Natural killer cell treated with Interleukin-12 subunit alpha and Interleukin-12 subunit beta and Interleukin-15 and Interleukin-18, amount 100 ng/mL, for 72 hours (primary cell): ENCODE data around the gene OR51Q1. TPM values are rescaled to one million over a fixed set of nuclear protein-coding genes. Genes with fewer than 3 reads are reported as not detected.

Experiments used
- ATAC-seq, 2 donors: fragments of 150-1000 bp; cut with Tn5 transposase in 1 of 2; sonication (Bioruptor Pico), chemical (Tn5 transposase) in 1 of 2; 2 replicates each; pipeline ENCODE4 v1.10.0; 2021
- DNase-seq: peaks from one replicate; pipeline ENCODE4 v3.0.0; 2022; ENCODE audit warnings: low spot score
- H3K27ac Mint-ChIP-seq, 2 donors: 1 replicate in 1 of 2; 2 replicates in 1 of 2; pipeline ENCODE4 v1.8.0; 2022; ENCODE audit warnings: mixed read lengths in 2 of 2, mild to moderate bottlenecking in 1 of 2, moderate library complexity in 1 of 2
- H3K27me3 Mint-ChIP-seq, 2 donors: 1 replicate in 1 of 2; 2 replicates in 1 of 2; pipeline ENCODE4 v1.8.0; 2022; ENCODE audit warnings: mixed read lengths in 2 of 2
- H3K36me3 Mint-ChIP-seq: one replicate; pipeline ENCODE4 v1.8.0; 2022; ENCODE audit warnings: mixed read lengths
- H3K4me1 Mint-ChIP-seq, 2 donors: 1 replicate in 1 of 2; 2 replicates in 1 of 2; pipeline ENCODE4 v1.8.0; 2022; ENCODE audit warnings: low read depth in 2 of 2, mixed read lengths in 2 of 2, mild to moderate bottlenecking in 1 of 2
- H3K4me3 Mint-ChIP-seq: one replicate; pipeline ENCODE4 v1.8.0; 2022; ENCODE audit warnings: mixed read lengths
- H3K9me3 Mint-ChIP-seq: 2 replicates; pipeline ENCODE4 v1.8.0; 2022; ENCODE audit warnings: mixed read lengths
- total RNA-seq, 2 donors: library from RNA; stranded (reverse); gene quantifications; one replicate each; pipeline ENCODE4 v1.2.3, GENCODE V29; 2022

The OR51Q1 gene
- total RNA-seq, 2 donors from 2014 or later, result not detected

- DNase-seq (no peak), ATAC-seq (peak; percentile 17 to 28)
- H3K4me1 Mint-ChIP-seq, result no peaks in the 10 kb centered on the region
- no peaks in the 10 kb centered on the region for H3K9me3 Mint-ChIP-seq
- peaks cover 0 to 4% of the 10 kb centered on the region in 2 donors for H3K27me3 Mint-ChIP-seq
- H3K36me3 Mint-ChIP-seq, result no peaks in the 10 kb centered on the region
- H3K27ac Mint-ChIP-seq, result no peak overlapping the region
- no peak overlapping the region for H3K4me3 Mint-ChIP-seq
Measured at GRCh38 chr11:5460983-5461621, 39.2 kb downstream of the OR51Q1 start.

GRCh38 chr11:5467527-5467926 is 45.6 kb downstream of the OR51Q1 start:
- Mint-ChIP-seq H3K4me3 (no peak overlapping the region), H3K9me3 (no peaks in the 10 kb centered on the region), H3K27me3 (peaks cover 16 to 32% of the 10 kb centered on the region in 2 donors), H3K36me3 (no peaks in the 10 kb centered on the region), H3K4me1 (peaks cover 0 to 4% of the 10 kb centered on the region in 2 donors), H3K27ac (no peak overlapping the region)
- no peak for ATAC-seq
- DNase-seq, result no peak

Other genes with a start within 250 kb of the OR51Q1 start
- gene OR51V1, start 221.4 kb upstream of the OR51Q1 start, total RNA-seq, result not detected
- not detected for gene HBB, start 195.0 kb upstream of the OR51Q1 start, total RNA-seq
- gene HBD, start 187.6 kb upstream of the OR51Q1 start, total RNA-seq, result not detected
- not detected for gene HBG1, start 172.3 kb upstream of the OR51Q1 start, total RNA-seq
- gene HBG2, start 167.3 kb upstream of the OR51Q1 start, total RNA-seq, result not detected
- not detected for gene HBE1, start 152.2 kb upstream of the OR51Q1 start, total RNA-seq
- gene OR51B4, start 120.2 kb upstream of the OR51Q1 start, total RNA-seq, result not detected
- not detected for gene OR51B2, start 97.8 kb upstream of the OR51Q1 start, total RNA-seq
- not detected for gene OR51B5, start 78.6 kb upstream of the OR51Q1 start, total RNA-seq
- not detected for gene OR51B6, start 70.6 kb upstream of the OR51Q1 start, total RNA-seq
- gene OR51M1, start 38.3 kb upstream of the OR51Q1 start, total RNA-seq, result not detected
- not detected for gene OR51I1, start 19.4 kb downstream of the OR51Q1 start, total RNA-seq
- not detected for gene OR51I2, start 27.2 kb downstream of the OR51Q1 start, total RNA-seq
- gene OR52D1, start 66.6 kb downstream of the OR51Q1 start, total RNA-seq, result not detected
- gene UBQLN3, start 87.8 kb downstream of the OR51Q1 start, total RNA-seq, result not detected
- gene UBQLNL, start 94.6 kb downstream of the OR51Q1 start, total RNA-seq, result under 1 TPM in 1 of 2 donors, not detected in 1; 0.17 TPM
- not detected for gene OR52H1, start 126.4 kb downstream of the OR51Q1 start, total RNA-seq
- not detected for gene OR52B6, start 158.8 kb downstream of the OR51Q1 start, total RNA-seq
- under 1 TPM in 1 of 2 donors, not detected in 1; 0.31 TPM for gene TRIM6, start 174.5 kb downstream of the OR51Q1 start, total RNA-seq
- 1 to 10 TPM; 4.3 to 6.2 TPM for gene TRIM34, start 202.9 kb downstream of the OR51Q1 start, total RNA-seq